HG02798 (cell line): ENCODE data around the gene CRTC3.
A peak's percentile ranks its signal among the peaks of the same experiment; 100 is the strongest.

Source experiments
- ATAC-seq: cut with Tn5 transposase; IDR thresholded peaks from one replicate; pipeline ENCODE4 v1.9.1; 2021; ENCODE audit warnings: mild to moderate bottlenecking; ENCODE audit not compliant: unreplicated experiment, poor library complexity

The CRTC3 gene

DNA sequence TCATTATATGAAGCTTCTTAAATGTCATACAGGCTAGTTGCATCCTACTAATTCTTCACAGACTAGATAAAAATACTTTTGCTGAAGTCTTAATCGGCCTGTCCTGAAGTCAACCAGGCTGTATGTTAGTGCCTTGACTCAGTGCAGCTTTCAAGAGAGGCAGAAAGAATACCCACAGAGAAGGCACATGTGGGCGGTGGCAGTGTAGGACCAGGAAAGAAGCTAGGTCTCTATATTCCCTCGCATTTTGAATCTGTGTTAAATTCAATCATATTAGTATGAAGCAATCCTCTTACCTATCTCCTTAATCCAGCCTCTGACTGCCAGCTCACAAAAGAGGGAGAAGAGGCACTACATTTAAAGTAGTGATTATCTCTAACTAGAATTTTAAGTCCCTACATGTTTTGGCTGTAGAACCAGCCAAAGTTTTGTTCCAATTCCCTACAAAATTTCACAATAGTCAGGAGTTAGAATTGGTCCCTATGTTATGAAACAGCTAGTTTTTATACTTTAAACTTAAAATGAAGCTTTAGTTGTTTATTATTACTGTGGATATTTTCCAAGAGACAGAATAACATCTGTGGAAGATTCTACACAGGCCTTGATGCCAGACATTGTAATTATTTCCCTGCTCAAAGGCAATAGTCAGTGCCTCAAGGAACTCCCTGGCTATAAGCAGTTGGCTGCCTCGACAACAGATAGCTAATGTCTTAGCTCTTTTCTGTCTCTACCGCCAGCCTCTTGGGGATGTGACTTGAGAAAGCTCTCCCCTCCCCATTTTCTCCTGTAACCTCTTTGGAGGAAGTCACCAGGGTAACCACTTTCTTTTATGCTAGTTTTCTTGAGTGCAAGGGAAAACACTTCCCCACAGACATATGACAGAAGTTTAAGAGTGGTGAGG, 31.9 kb downstream of the CRTC3 start:
- no peak for ATAC-seq

DNA sequence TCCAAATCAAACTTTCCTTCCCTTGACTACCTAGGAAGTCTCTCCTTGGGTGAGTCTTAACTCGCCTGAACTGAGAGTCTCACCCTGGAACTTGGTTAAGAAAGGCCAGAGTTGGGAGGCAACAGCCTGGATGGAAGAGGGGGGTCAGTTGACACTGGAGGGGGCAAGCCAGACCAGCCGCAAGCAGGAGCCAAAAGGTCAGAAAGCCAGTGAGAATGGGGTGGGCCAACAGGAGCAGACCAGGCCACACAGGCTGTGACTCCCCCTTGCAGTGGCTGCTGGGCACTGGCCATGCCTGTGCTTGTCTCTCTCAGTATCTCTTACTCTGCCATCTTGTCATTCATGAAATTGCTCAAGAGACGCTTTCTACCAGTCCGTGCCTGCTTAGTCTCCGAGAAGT, 32.9 kb downstream of the CRTC3 start:
- ATAC-seq: no peak

GRCh38 chr15:90563463-90563862, 33.7 kb downstream of the CRTC3 start:
- ATAC-seq: no peak

GRCh38 chr15:90564051-90564450, 34.3 kb downstream of the CRTC3 start:
- ATAC-seq: no peak

- ATAC-seq: no peak
Measured at GRCh38 chr15:90564590-90564989, 34.9 kb downstream of the CRTC3 start.

DNA sequence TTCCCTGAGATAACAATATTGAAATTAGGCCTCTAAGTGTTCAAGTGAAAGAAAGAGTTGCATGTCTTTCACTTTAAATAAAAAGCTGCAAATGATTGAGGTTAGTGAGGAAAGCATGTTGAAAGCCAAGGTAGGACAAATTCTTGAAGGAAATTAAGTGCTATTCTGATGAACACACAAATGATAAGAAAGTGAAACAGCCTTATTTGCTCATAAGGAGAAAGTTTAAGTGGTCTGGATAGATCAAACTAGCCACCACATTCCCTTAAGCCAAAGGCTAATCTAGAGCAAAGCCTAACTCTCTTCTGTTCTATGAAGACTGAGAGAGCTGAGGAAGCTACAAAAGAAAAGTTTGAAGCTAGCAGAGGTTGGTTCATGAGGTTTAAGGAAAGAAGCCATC, 36.1 kb downstream of the CRTC3 start:
- ATAC-seq: no peak

GRCh38 chr15:90570643-90571042, 40.9 kb downstream of the CRTC3 start:
- ATAC-seq: no peak

GRCh38 chr15:90571063-90571541, 41.4 kb downstream of the CRTC3 start:
- peak; percentile 53 for ATAC-seq

GRCh38 chr15:90572893-90573292, 43.2 kb downstream of the CRTC3 start:
- no peak for ATAC-seq

DNA sequence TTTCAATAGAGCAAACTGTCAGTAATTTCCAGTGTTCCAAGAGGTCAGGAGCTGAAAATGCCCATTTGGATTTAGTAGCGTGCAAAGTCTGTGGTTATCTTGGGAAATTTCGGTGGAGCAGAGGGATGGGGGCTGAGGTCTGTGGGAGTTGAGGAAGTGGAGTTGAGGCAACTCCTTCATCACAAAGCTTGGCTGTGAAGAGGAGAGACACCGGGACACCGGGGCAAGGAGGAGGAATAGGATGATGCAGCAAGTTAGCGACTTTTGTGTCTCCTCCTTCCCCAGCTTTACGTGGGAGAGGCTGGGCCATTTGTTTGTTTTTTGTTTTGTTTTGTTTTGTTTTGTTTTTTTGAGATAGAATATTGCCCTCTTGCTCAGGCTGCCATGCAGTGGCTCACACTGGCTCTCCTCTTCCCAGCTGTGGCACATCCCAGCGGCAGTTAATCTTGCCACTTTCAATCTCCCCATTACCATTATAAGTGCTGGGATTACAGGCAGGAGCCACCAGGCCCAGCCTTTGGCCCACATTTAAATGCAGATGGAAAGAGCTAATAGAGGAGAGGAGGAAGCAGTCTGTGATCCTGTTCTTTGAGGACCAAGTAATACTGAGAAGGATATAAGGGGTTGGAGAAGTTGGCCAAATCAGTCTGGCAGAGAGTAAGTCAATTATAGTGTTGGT, 47.1 kb downstream of the CRTC3 start:
- no peak for ATAC-seq

- no peak for ATAC-seq
Measured at GRCh38 chr15:90579213-90579612, 49.5 kb downstream of the CRTC3 start.

- ATAC-seq: no peak
Measured at GRCh38 chr15:90580099-90580498, 50.4 kb downstream of the CRTC3 start.

- ATAC-seq: no peak
Measured at GRCh38 chr15:90580541-90580940, 50.8 kb downstream of the CRTC3 start.

GRCh38 chr15:90580946-90581345, 51.2 kb downstream of the CRTC3 start:
- ATAC-seq: no peak

GRCh38 chr15:90581771-90582352, 52.1 kb downstream of the CRTC3 start:
- no peak for ATAC-seq

GRCh38 chr15:90582553-90582952, 52.8 kb downstream of the CRTC3 start:
- ATAC-seq: no peak

GRCh38 chr15:90583471-90584252, 53.9 kb downstream of the CRTC3 start:
- ATAC-seq: no peak

DNA sequence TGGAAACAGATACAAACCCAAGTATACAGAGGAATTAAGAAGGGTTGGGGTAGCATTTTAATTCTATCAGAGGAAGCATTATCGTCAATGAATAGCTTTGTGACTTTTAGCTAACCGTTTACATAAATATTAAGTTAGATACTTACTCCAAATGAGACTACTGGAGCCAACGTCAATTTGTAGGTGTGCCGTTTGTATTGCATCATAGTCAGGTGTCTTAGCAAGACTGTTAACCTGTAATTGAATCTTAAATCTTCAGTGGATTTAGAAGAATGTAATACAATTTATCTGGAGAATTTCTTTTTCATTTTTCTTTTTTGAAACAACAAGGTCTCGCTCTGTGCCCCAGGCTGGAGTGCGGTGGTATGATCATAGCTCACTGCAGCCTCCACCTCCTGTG, 55.1 kb downstream of the CRTC3 start:
- no peak for ATAC-seq

DNA sequence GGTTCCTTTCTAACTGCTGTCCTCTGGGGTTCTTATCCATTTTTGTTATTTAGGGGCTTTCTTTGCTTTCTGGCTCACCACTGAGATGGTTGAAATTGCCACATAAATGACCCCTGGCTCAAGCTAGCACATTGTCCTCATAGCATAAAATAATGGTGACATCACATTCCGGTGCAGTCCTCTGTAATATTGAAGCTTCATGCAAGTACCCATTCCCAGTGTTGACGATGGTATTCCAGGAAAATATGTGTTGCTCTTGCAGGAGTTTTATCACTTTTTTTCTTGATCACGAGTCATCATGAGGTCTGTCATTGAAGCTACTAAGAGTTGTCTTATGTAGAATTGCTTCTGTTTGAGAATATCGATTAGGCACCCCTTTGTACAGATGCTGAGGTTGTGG, 56.1 kb downstream of the CRTC3 start:
- ATAC-seq: no peak

DNA sequence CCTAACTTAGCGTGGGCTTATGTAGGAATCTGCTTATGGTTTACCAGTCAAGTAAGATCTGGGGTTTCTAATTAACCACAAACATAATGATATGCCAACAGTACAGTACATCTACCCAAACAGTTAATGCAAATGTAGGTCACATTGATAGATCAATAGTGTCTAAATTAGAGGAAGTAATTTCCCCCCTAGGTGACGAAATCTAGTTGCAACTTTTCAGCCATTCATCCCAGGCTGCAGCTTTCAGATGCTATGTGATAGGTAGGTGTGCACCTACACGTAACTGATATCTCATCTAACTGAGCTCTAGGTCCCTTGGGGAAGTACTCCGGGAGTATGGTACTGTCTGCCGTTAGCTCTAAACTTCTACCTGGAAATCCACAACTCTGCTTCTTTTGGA, 57.2 kb downstream of the CRTC3 start:
- no peak for ATAC-seq
